B cell (primary cell): ENCODE results near the gene ZFR. TPM values are rescaled to one million over a fixed set of nuclear protein-coding genes. Genes with fewer than 3 reads are reported as not detected.

ENCODE experiments used
- ATAC-seq: fragments of 200-7000 bp; cut with Tn5 transposase; one replicate; pipeline ENCODE4 v1.10.0; 2021; ENCODE audit warnings: low read depth, mild to moderate bottlenecking, moderate number of reproducible peaks, moderate library complexity
- CTCF ChIA-PET: fragments of 350-600 bp; sonication (Branson Sonifier 250); formaldehyde crosslinking; loops from one replicate; lab custom pipeline; 2021; ENCODE audit warnings: antibody characterized with exemption, inconsistent platforms; lab: Charles Lee
- POLR2A ChIA-PET: fragments of 350-600 bp; sonication (Branson Sonifier 250); formaldehyde crosslinking; loops from one replicate; lab custom pipeline; 2021; ENCODE audit warnings: antibody characterized with exemption; lab: Charles Lee
- DNase-seq: peaks from one replicate; pipeline ENCODE4 v3.0.0; 2013
- H2AFZ ChIP-seq: 2 replicates; pipeline ENCODE4 v1.6.1; 2012; ENCODE audit warnings: mild to moderate bottlenecking, low read depth, low read length; ENCODE audit not compliant: insufficient read depth, poor library complexity, severe bottlenecking
- H3K27ac ChIP-seq, 2 donors: 1 replicate in 1 of 2; 2 replicates in 1 of 2; pipeline ENCODE4 v1.5.1; 2012 to 2013; ENCODE audit warnings: low read length in 2 of 2, mild to moderate bottlenecking in 2 of 2, moderate library complexity in 1 of 2
- H3K27me3 ChIP-seq, 4 experiments: fragments of 200-600 bp in 1 of 4; sonication (generic) in 1 of 4; replicated peaks in 1 of 4; 1 replicate in 2 of 4; 2 replicates in 2 of 4; pipeline versions ENCODE4 v1.6.1 to v1.7.0; 2013 to 2016; ENCODE audit warnings: low read length in 3 of 4, mild to moderate bottlenecking in 2 of 4, mixed read lengths in 1 of 4, moderate library complexity in 1 of 4; ENCODE audit not compliant: insufficient read depth in 4 of 4, control insufficient read depth in 3 of 4; ENCODE audit errors: control extremely low read depth in 1 of 4
- H3K36me3 ChIP-seq, 2 experiments: replicated peaks in 1 of 2; 1 replicate in 1 of 2; 2 replicates in 1 of 2; pipeline versions ENCODE4 v1.6.1 to v1.7.1; 2013; ENCODE audit warnings: low read length in 1 of 2; ENCODE audit not compliant: insufficient read depth in 2 of 2, control insufficient read depth in 1 of 2; ENCODE audit errors: control extremely low read depth in 1 of 2, extremely low read depth in 1 of 2
- H3K4me1 ChIP-seq, 2 donors: fragments of 200-600 bp in 1 of 2; sonication (generic) in 1 of 2; 1 replicate in 1 of 2; 2 replicates in 1 of 2; pipeline versions ENCODE4 v1.5.1 to v1.6.1; 2013 to 2017; ENCODE audit warnings: low read length in 2 of 2; ENCODE audit not compliant: control insufficient read depth in 2 of 2, insufficient read depth in 2 of 2
- H3K4me2 ChIP-seq: replicated peaks from 2 replicates; pipeline ENCODE3; 2012; ENCODE audit warnings: mild to moderate bottlenecking, low read depth, low read length; ENCODE audit not compliant: poor library complexity, severe bottlenecking
- H3K4me3 ChIP-seq, 5 experiments: fragments of 200-600 bp in 1 of 5; sonication (generic) in 1 of 5; 1 replicate in 3 of 5; 2 replicates in 2 of 5; pipeline versions ENCODE4 v1.5.1 to v1.7.0; 2011 to 2016; ENCODE audit warnings: low read length in 4 of 5, mild to moderate bottlenecking in 4 of 5, low read depth in 2 of 5, control low read depth in 1 of 5, moderate library complexity in 1 of 5; ENCODE audit not compliant: insufficient read depth in 1 of 5; ENCODE audit errors: control extremely low read depth in 1 of 5, extremely low read depth in 1 of 5
- H3K79me2 ChIP-seq: fragments of 200-600 bp; sonication (generic); one replicate; pipeline ENCODE4 v1.6.0; 2016; ENCODE audit warnings: low read length; ENCODE audit not compliant: control insufficient read depth, insufficient read depth
- H3K9ac ChIP-seq: fragments of 200-600 bp; sonication (generic); 2 replicates; pipeline ENCODE4 v1.6.1; 2017; ENCODE audit warnings: mild to moderate bottlenecking, low read length, moderate library complexity
- H3K9me3 ChIP-seq, 3 donors: one replicate each; pipeline versions ENCODE4 v1.6.1 to v1.7.1; 2013; ENCODE audit warnings: low read length in 2 of 3; ENCODE audit not compliant: control insufficient read depth in 2 of 3, insufficient read depth in 1 of 3; ENCODE audit errors: control extremely low read depth in 1 of 3
- H4K20me1 ChIP-seq: 2 replicates; pipeline ENCODE4 v1.6.0; 2012; ENCODE audit warnings: mild to moderate bottlenecking, low read length; ENCODE audit not compliant: insufficient read depth, control insufficient read depth, poor library complexity, severe bottlenecking
- H3K27ac Mint-ChIP-seq: one replicate; pipeline ENCODE4 v1.8.0; 2021; ENCODE audit warnings: mixed read lengths
- H3K27me3 Mint-ChIP-seq: one replicate; pipeline ENCODE4 v1.8.0; 2021; ENCODE audit warnings: mixed read lengths
- H3K4me1 Mint-ChIP-seq: one replicate; pipeline ENCODE4 v1.8.0; 2021; ENCODE audit warnings: mixed read lengths
- H3K4me3 Mint-ChIP-seq: one replicate; pipeline ENCODE4 v1.8.0; 2021; ENCODE audit warnings: mixed read lengths
- H3K9me3 Mint-ChIP-seq: one replicate; pipeline ENCODE4 v1.8.0; 2022; ENCODE audit warnings: mixed read lengths; ENCODE audit not compliant: insufficient read depth
- CTCF ChIP-seq: fragments of 200-600 bp; IDR thresholded peaks from one replicate; pipeline ENCODE4 v1.8.0; 2022; ENCODE audit warnings: antibody characterized with exemption, mild to moderate bottlenecking
- EZH2 ChIP-seq: IDR thresholded peaks from 2 replicates; pipeline ENCODE4 v1.6.1; 2012; ENCODE audit warnings: borderline replicate concordance, low read depth, mild to moderate bottlenecking, moderate library complexity, low read length; ENCODE audit not compliant: insufficient read depth, poor library complexity, severe bottlenecking
- WGBS: methylation state at CpG from one replicate; pipeline ENCODE4 v1.1.5; 2013; ENCODE audit warnings: missing lambda C conversion rate; ENCODE audit not compliant: insufficient coverage; 5-methylcytosine and 5-hydroxymethylcytosine counted together
- intact Hi-C: fragments of 100-400 bp; cut with micrococcal nuclease; formaldehyde crosslinking; loops from one replicate; pipeline ENCODE4 v1.10.0; 2022
- polyA plus RNA-seq: library from polyadenylated mRNA; depleted of rRNA; stranded (reverse); fragments of >200 nt; gene quantifications from 2 replicates; pipeline ENCODE4 v1.2.3, GENCODE V29; 2012
- total RNA-seq, 2 donors: library from RNA; stranded (reverse); fragments of 120-200 nt in 1 of 2; gene quantifications; 1 replicate in 1 of 2; 2 replicates in 1 of 2; pipeline versions ENCODE4 v1.2.3 to v1.2.4, GENCODE V29; 2013 to 2022

Gene ZFR
- total and polyA plus RNA-seq, 2 donors (not counting 1 experiment from before 2014, with no cell fraction given), result 31.4 to 69.0 TPM

GRCh38 chr5:32458880-32459495, 14.4 kb upstream of the ZFR start:
- DNase-seq (no peak), ATAC-seq (no peak)
- intact Hi-C loops, result no loop called here
- Histone ChIP-seq H4K20me1 (no peaks in the 10 kb centered on the region), H3K27me3 (peaks cover 0 to 3% (median 0%) of the 10 kb centered on the region in 4 experiments), H3K9me3 (peaks cover 0 to 13% (median 6%) of the 10 kb centered on the region in 3 donors), H3K4me2 (no peak overlapping the region), H2AFZ (no peak overlapping the region), H3K9ac (no peak overlapping the region), H3K79me2 (no peaks in the 10 kb centered on the region), H3K4me1 (no peaks in the 10 kb centered on the region), H3K36me3 (no peaks in the 10 kb centered on the region), H3K27ac (no peak overlapping the region), H3K4me3 (no peak overlapping the region)
- WGBS, result 95% methylated on average over 3 of the region's 5 CpGs
- Mint-ChIP-seq H3K27ac (no peak overlapping the region), H3K27me3 (peaks cover 14% of the 10 kb centered on the region), H3K9me3 (no peaks in the 10 kb centered on the region), H3K4me1 (no peaks in the 10 kb centered on the region), H3K4me3 (no peak overlapping the region)
- CTCF ChIA-PET, result interaction anchor here (1.1 kb wide), 1 partner anchor 131 kb away, joined by 5 read pairs; no protein-coding TSS in a partner anchor
- TF ChIP-seq EZH2 (no peak), CTCF (no peak)
- POLR2A ChIA-PET, result interaction anchor here (0.6 kb wide), 1 partner anchor 30 kb away, joined by 3 read pairs; no protein-coding TSS in a partner anchor

GRCh38 chr5:32455311-32455710, 10.8 kb upstream of the ZFR start:
- Histone ChIP-seq H3K79me2 (no peaks in the 10 kb centered on the region), H3K4me2 (no peak overlapping the region), H4K20me1 (no peaks in the 10 kb centered on the region), H3K4me1 (no peaks in the 10 kb centered on the region), H3K27me3 (peaks cover 0 to 3% (median 0%) of the 10 kb centered on the region in 4 experiments), H3K9me3 (peaks cover 0 to 13% (median 6%) of the 10 kb centered on the region in 3 donors), H3K9ac (no peak overlapping the region), H3K27ac (no peak overlapping the region), H3K36me3 (no peaks in the 10 kb centered on the region), H3K4me3 (no peak overlapping the region), H2AFZ (no peak overlapping the region)
- Mint-ChIP-seq H3K9me3 (no peaks in the 10 kb centered on the region), H3K4me3 (no peak overlapping the region), H3K27ac (no peak overlapping the region), H3K4me1 (no peaks in the 10 kb centered on the region), H3K27me3 (peaks cover 21% of the 10 kb centered on the region)
- CTCF ChIA-PET, result interaction anchor here (0.9 to 3.7 kb wide), 4 partner anchors 34 to 135 kb away, joined by 4 to 15 read pairs (median 4); no protein-coding TSS in a partner anchor
- POLR2A ChIA-PET, result no interaction called here
- WGBS, result 93% methylated on average over 6 of the region's 6 CpGs
- ATAC-seq (no peak), DNase-seq (no peak)
- intact Hi-C loops, result no loop called here
- TF ChIP-seq CTCF, result no peak
- TF ChIP-seq EZH2, result no peak
